SK-N-SH treated with all-trans-retinoic acid at 6 μM for 48 hours (cell line): ENCODE measurements around the gene VPS26B.

ENCODE experiments used
- ARNTL ChIP-seq: fragments of 450-650 bp; formaldehyde crosslinking; IDR thresholded peaks from 2 replicates; pipeline ENCODE4 v1.5.0; 2020; ENCODE audit warnings: low read depth, mild to moderate bottlenecking, moderate library complexity, borderline replicate concordance
- BACH2 ChIP-seq: fragments of 250-450 bp; sonication (Bioruptor Pico); IDR thresholded peaks from 2 replicates; pipeline ENCODE4 v1.9.0; 2021; ENCODE audit warnings: mild to moderate bottlenecking, borderline replicate concordance
- CSRNP3 ChIP-seq: fragments of 250-450 bp; sonication (Bioruptor Pico); IDR thresholded peaks from 2 replicates; pipeline ENCODE4 v1.5.1; 2021; ENCODE audit warnings: mild to moderate bottlenecking, moderate library complexity
- ESRRG ChIP-seq: fragments of 250-450 bp; sonication (Bioruptor Pico); IDR thresholded peaks from 2 replicates; pipeline ENCODE4 v1.6.1; 2021; ENCODE audit warnings: mild to moderate bottlenecking
- GLIS3 ChIP-seq: fragments of 250-450 bp; sonication (Bioruptor Pico); IDR thresholded peaks from 2 replicates; pipeline ENCODE4 v1.5.0; 2020; ENCODE audit warnings: mild to moderate bottlenecking, moderate library complexity
- ISL1 ChIP-seq: fragments of 250-450 bp; sonication (Bioruptor Pico); IDR thresholded peaks from 2 replicates; pipeline ENCODE4 v2.1.2; 2022; ENCODE audit warnings: mild to moderate bottlenecking, moderate library complexity
- OSR1 ChIP-seq: fragments of 250-450 bp; sonication (Bioruptor Pico); IDR thresholded peaks from 2 replicates; pipeline ENCODE4 v1.8.0; 2022; ENCODE audit warnings: moderate library complexity, mild to moderate bottlenecking, inconsistent platforms
- RARB ChIP-seq: fragments of 250-450 bp; sonication (Bioruptor Pico); IDR thresholded peaks from 2 replicates; pipeline ENCODE4 v1.8.0; 2021; ENCODE audit warnings: mild to moderate bottlenecking, moderate library complexity
- SNAI2 ChIP-seq: fragments of 250-450 bp; sonication (Bioruptor Pico); IDR thresholded peaks from 2 replicates; pipeline ENCODE4 v1.5.0; 2020; ENCODE audit warnings: mild to moderate bottlenecking, moderate library complexity
- ZNF8 ChIP-seq: fragments of 450-650 bp; formaldehyde crosslinking; IDR thresholded peaks from 2 replicates; pipeline ENCODE4 v1.5.0; 2020; ENCODE audit warnings: mild to moderate bottlenecking, moderate library complexity
- TF ChIP-seq, protein P1 (sequence below): fragments of 250-450 bp; sonication (Bioruptor Pico); IDR thresholded peaks from 2 replicates; pipeline ENCODE4 v1.8.0; 2020; ENCODE audit warnings: mild to moderate bottlenecking, moderate library complexity, borderline replicate concordance
- TF ChIP-seq, protein P2 (sequence below): fragments of 250-450 bp; sonication (Bioruptor Pico); IDR thresholded peaks from 2 replicates; pipeline ENCODE4 v1.5.0; 2020; ENCODE audit warnings: mild to moderate bottlenecking, moderate library complexity
- TF ChIP-seq, protein P3 (sequence below): fragments of 250-450 bp; sonication (Bioruptor Pico); IDR thresholded peaks from 2 replicates; pipeline ENCODE4 v1.8.0; 2021; ENCODE audit warnings: low read depth, mild to moderate bottlenecking, moderate library complexity, borderline replicate concordance

GRCh38 chr11:134242376-134242775 lies 17.9 kb downstream of the VPS26B start:
- no peak for TF ChIP-seq ARNTL
- TF ChIP-seq, protein P1, sequence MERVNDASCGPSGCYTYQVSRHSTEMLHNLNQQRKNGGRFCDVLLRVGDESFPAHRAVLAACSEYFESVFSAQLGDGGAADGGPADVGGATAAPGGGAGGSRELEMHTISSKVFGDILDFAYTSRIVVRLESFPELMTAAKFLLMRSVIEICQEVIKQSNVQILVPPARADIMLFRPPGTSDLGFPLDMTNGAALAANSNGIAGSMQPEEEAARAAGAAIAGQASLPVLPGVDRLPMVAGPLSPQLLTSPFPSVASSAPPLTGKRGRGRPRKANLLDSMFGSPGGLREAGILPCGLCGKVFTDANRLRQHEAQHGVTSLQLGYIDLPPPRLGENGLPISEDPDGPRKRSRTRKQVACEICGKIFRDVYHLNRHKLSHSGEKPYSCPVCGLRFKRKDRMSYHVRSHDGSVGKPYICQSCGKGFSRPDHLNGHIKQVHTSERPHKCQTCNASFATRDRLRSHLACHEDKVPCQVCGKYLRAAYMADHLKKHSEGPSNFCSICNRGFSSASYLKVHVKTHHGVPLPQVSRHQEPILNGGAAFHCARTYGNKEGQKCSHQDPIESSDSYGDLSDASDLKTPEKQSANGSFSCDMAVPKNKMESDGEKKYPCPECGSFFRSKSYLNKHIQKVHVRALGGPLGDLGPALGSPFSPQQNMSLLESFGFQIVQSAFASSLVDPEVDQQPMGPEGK (CRISPR knock-in tag): no peak
- no peak for TF ChIP-seq ISL1
- TF ChIP-seq, protein P2, sequence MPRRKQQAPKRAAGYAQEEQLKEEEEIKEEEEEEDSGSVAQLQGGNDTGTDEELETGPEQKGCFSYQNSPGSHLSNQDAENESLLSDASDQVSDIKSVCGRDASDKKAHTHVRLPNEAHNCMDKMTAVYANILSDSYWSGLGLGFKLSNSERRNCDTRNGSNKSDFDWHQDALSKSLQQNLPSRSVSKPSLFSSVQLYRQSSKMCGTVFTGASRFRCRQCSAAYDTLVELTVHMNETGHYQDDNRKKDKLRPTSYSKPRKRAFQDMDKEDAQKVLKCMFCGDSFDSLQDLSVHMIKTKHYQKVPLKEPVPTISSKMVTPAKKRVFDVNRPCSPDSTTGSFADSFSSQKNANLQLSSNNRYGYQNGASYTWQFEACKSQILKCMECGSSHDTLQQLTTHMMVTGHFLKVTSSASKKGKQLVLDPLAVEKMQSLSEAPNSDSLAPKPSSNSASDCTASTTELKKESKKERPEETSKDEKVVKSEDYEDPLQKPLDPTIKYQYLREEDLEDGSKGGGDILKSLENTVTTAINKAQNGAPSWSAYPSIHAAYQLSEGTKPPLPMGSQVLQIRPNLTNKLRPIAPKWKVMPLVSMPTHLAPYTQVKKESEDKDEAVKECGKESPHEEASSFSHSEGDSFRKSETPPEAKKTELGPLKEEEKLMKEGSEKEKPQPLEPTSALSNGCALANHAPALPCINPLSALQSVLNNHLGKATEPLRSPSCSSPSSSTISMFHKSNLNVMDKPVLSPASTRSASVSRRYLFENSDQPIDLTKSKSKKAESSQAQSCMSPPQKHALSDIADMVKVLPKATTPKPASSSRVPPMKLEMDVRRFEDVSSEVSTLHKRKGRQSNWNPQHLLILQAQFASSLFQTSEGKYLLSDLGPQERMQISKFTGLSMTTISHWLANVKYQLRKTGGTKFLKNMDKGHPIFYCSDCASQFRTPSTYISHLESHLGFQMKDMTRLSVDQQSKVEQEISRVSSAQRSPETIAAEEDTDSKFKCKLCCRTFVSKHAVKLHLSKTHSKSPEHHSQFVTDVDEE: no peak
- TF ChIP-seq SNAI2 (CRISPR knock-in tag): no peak
- no peak for TF ChIP-seq ZNF8 (CRISPR knock-in tag)
- TF ChIP-seq GLIS3 (CRISPR knock-in tag): no peak
- no peak for TF ChIP-seq BACH2 (CRISPR knock-in tag)
- TF ChIP-seq ESRRG (CRISPR knock-in tag): no peak
- TF ChIP-seq, protein P3, sequence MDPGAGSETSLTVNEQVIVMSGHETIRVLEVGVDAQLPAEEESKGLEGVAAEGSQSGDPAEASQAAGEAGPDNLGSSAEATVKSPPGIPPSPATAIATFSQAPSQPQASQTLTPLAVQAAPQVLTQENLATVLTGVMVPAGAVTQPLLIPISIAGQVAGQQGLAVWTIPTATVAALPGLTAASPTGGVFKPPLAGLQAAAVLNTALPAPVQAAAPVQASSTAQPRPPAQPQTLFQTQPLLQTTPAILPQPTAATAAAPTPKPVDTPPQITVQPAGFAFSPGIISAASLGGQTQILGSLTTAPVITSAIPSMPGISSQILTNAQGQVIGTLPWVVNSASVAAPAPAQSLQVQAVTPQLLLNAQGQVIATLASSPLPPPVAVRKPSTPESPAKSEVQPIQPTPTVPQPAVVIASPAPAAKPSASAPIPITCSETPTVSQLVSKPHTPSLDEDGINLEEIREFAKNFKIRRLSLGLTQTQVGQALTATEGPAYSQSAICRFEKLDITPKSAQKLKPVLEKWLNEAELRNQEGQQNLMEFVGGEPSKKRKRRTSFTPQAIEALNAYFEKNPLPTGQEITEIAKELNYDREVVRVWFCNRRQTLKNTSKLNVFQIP (CRISPR knock-in tag): no peak
- no peak for TF ChIP-seq RARB (CRISPR knock-in tag)
- TF ChIP-seq CSRNP3 (CRISPR knock-in tag): no peak
- no peak for TF ChIP-seq OSR1 (CRISPR knock-in tag)
